AG10803 (cell line): ENCODE data around the gene TIMMDC1.
A peak's percentile ranks its signal among the peaks of the same experiment; 100 is the strongest.
"Not testable (repeated sequence)": the region's sequence is repeated elsewhere in the genome, so short reads cannot be mapped to it uniquely, and the experiment has no call there.

Experiments used
- DNase-seq: peaks from one replicate; pipeline ENCODE4 v3.0.0; 2010; ENCODE audit warnings: low read depth
- H3K4me3 ChIP-seq: 2 replicates; pipeline ENCODE4 v1.5.1; 2011; ENCODE audit warnings: mild to moderate bottlenecking, low read length, control low read depth
- CTCF ChIP-seq: conservative IDR thresholded peaks from 2 replicates; pipeline ENCODE4 v1.5.1; 2011; ENCODE audit warnings: mild to moderate bottlenecking, low read length, control low read depth, inconsistent platforms

The TIMMDC1 gene

GRCh38 chr3:119559441-119559963, 61.2 kb downstream of the TIMMDC1 start, which contains the start of gene CD80:
CD80 (minus strand) TSS chr3:119559614; CDS start chr3:119557728, 1,886 bp downstream.
- no peak within 1 kb of the TSS for H3K4me3 ChIP-seq
- peak; percentile 60 for TF ChIP-seq CTCF
- DNase-seq: peak; percentile 64

GRCh38 chr3:119560160-119560559, 61.8 kb downstream of the TIMMDC1 start:
- DNase-seq: no peak
- no peak for TF ChIP-seq CTCF
- no peak overlapping the region for H3K4me3 ChIP-seq

- DNase-seq: no peak
- no peak for TF ChIP-seq CTCF
- H3K4me3 ChIP-seq: no peak overlapping the region
Measured at GRCh38 chr3:119562307-119562961, 64.1 kb downstream of the TIMMDC1 start.

- DNase-seq, H3K4me3 ChIP-seq: not testable (repeated sequence)
Measured at GRCh38 chr3:119563334-119563733, 65.0 kb downstream of the TIMMDC1 start.

GRCh38 chr3:119569156-119569555, 70.8 kb downstream of the TIMMDC1 start:
- no peak for TF ChIP-seq CTCF
- DNase-seq: no peak

GRCh38 chr3:119570229-119570628, 71.9 kb downstream of the TIMMDC1 start:
- no peak for TF ChIP-seq CTCF
- H3K4me3 ChIP-seq: no peak overlapping the region
- DNase-seq: no peak

More at GRCh38 chr3:119569156-119569555, 70.8 kb downstream of the TIMMDC1 start:
- no peak overlapping the region for H3K4me3 ChIP-seq

GRCh38 chr3:119571230-119571629, 72.9 kb downstream of the TIMMDC1 start:
- H3K4me3 ChIP-seq: no peak overlapping the region
- no peak for TF ChIP-seq CTCF
- DNase-seq: no peak

- no peak for TF ChIP-seq CTCF
- no peak overlapping the region for H3K4me3 ChIP-seq
- no peak for DNase-seq
Measured at GRCh38 chr3:119571688-119572087, 73.3 kb downstream of the TIMMDC1 start.
